Smooth muscle cell of trachea (primary cell): Measurements from ENCODE around the gene APOL3. TPM values are rescaled to one million over a fixed set of nuclear protein-coding genes. Genes with fewer than 3 reads are reported as not detected.

Experiments
- total RNA-seq: library from RNA; depleted of rRNA; stranded (reverse); fragments of >200 nt; gene quantifications from 2 replicates; pipeline ENCODE4 v1.2.1, GENCODE V29; 2014

The APOL3 gene, protein sequence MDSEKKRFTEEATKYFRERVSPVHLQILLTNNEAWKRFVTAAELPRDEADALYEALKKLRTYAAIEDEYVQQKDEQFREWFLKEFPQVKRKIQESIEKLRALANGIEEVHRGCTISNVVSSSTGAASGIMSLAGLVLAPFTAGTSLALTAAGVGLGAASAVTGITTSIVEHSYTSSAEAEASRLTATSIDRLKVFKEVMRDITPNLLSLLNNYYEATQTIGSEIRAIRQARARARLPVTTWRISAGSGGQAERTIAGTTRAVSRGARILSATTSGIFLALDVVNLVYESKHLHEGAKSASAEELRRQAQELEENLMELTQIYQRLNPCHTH
- 25.2 and 45.2 TPM in 2 replicates for total RNA-seq

DNA sequence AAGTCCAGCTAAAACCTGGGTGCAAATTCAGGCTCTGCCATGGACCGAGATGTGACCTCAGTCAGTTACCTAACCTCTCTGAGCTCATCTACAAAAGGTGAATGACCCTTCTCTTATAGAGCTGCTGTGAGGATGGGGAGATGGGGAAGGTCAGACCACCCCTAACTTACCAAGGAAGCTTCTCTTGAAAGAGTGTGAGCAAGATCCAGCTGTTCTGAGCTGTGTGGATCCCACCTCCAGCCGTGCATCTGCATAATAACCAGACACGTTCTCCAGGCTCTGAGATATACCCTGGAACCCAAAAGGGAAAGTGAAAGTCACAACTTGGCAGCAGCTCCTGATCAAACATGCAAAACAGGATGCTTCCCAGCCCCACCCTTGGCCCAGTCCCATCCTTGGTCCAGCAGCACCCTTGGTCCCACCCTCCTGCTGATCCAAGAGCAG, at the start of gene APOL3:
Gene APOL3 (minus strand): TSS at position 257 of the 444 bp plus-strand sequence. CDS start 11,700 bp downstream, outside the sequence.

DNA sequence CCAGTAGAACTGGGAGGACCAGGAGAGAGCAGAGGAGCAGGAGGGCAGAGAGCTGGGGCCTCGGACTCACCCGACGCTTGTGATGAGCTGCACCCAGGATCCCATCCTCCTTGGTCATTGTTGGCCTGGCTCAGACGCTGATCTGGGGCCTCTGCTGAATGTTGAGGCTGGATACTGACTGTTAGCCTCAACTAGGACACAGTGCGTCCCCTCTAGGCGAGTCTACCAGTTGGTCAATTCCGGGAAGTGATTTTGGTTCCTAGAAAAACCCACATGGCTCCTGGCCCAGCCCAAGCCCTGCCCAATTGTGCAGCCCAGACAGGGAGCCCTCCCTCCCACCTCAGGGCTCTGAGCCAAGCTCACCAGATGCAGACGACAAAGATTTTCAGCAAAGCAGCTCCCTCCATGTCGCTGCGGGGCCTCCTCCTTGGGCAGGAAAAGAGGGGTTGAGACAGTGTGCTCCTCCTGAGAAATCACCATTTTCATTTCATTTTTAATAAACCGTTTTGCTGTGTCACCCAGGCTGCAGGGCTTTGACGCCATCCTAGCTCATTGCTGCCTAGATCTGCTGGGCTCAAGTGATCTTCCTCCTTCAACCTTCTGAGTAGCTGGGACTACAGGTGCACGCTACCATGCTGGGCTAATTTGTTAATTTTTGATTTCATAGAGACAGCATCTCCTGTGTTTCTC, 41.2 kb upstream of the APOL3 start, which contains the start of gene APOL4:
Gene APOL4 (minus strand): TSS at position 180 of the 690 bp plus-strand sequence. CDS start 75 bp downstream, at position 105.

Other genes with a start within 250 kb of the APOL3 start
- gene RBFOX2, start 131.9 kb downstream of the APOL3 start, total RNA-seq: 218 and 231 TPM in 2 replicates
- 1.3 and 3.9 TPM in 2 replicates for gene APOL4, start 41.1 kb upstream of the APOL3 start, total RNA-seq
- 45.4 and 59.2 TPM in 2 replicates for gene APOL2, start 78.8 kb upstream of the APOL3 start, total RNA-seq
- gene APOL1, start 92.4 kb upstream of the APOL3 start, total RNA-seq: 33.2 and 57.9 TPM in 2 replicates
- gene MYH9, start 227.2 kb upstream of the APOL3 start, total RNA-seq: 342 and 487 TPM in 2 replicates